Effector memory CD4-positive, alpha-beta T cell (primary cell): ENCODE data around the gene NDRG4.

ENCODE experiments used
- DNase-seq, 3 donors: peaks; one replicate each; pipeline ENCODE4 v3.0.0-alpha.2; 2020
- H3K27ac ChIP-seq: 2 replicates; pipeline ENCODE4 v1.7.0; 2013; ENCODE audit warnings: mild to moderate bottlenecking, low read length, moderate library complexity; ENCODE audit not compliant: insufficient read depth, poor library complexity, severe bottlenecking
- H3K27me3 ChIP-seq: replicated peaks from 2 replicates; pipeline ENCODE4 v1.7.0; 2013; ENCODE audit warnings: mild to moderate bottlenecking, low read length; ENCODE audit not compliant: insufficient read depth, control insufficient read depth, poor library complexity, severe bottlenecking
- H3K36me3 ChIP-seq: 2 replicates; pipeline ENCODE4 v1.7.0; 2013; ENCODE audit warnings: mild to moderate bottlenecking, low read length, moderate library complexity; ENCODE audit not compliant: control insufficient read depth, insufficient read depth
- H3K4me1 ChIP-seq: 2 replicates; pipeline ENCODE4 v1.7.0; 2013; ENCODE audit warnings: low read length, mild to moderate bottlenecking; ENCODE audit not compliant: control insufficient read depth, insufficient read depth, poor library complexity, severe bottlenecking
- H3K4me3 ChIP-seq: 2 replicates; pipeline ENCODE4 v1.7.0; 2013; ENCODE audit warnings: low read length, low read depth, mild to moderate bottlenecking; ENCODE audit not compliant: insufficient read depth, poor library complexity, severe bottlenecking
- H3K9me3 ChIP-seq: 2 replicates; pipeline ENCODE4 v1.7.0; 2013; ENCODE audit warnings: mild to moderate bottlenecking, low read length, moderate library complexity; ENCODE audit not compliant: control insufficient read depth
- total RNA-seq, 3 donors: gene quantifications; one replicate each; lab custom pipeline; 2026; lab: John Stamatoyannopoulos, UW

NDRG4 gene
- 0.19 to 3.3 (median 0.78) reads per million in 3 donors for total RNA-seq

- Histone ChIP-seq H3K27me3 (peaks cover 5% of the 10 kb centered on the region), H3K4me1 (peaks cover 19% of the 10 kb centered on the region), H3K27ac (peak within 1 kb of the TSS; percentile 4), H3K4me3 (peak within 1 kb of the TSS; percentile 64), H3K36me3 (no peaks in the 10 kb centered on the region), H3K9me3 (no peaks in the 10 kb centered on the region)
- DNase-seq: peak in 2 of 3 donors; percentile 18 to 30
These were observed at the start of gene NDRG4 for GRCh38 chr16:58499615-58500351. Gene NDRG4, plus strand, starts transcription at chr16:58500143. Its CDS starts 106 bp downstream, at chr16:58500249.

GRCh38 chr16:58450590-58450989, 49.4 kb upstream of the NDRG4 start:
- DNase-seq: no peak
- H3K27ac ChIP-seq: no peak overlapping the region
- H3K4me3 ChIP-seq: no peak overlapping the region
- no peaks in the 10 kb centered on the region for H3K4me1 ChIP-seq
- H3K9me3 ChIP-seq: no peaks in the 10 kb centered on the region
- H3K27me3 ChIP-seq: peaks cover 3% of the 10 kb centered on the region
- no peaks in the 10 kb centered on the region for H3K36me3 ChIP-seq

GRCh38 chr16:58451265-58451689, 48.7 kb upstream of the NDRG4 start:
- Histone ChIP-seq H3K9me3 (no peaks in the 10 kb centered on the region), H3K4me1 (no peaks in the 10 kb centered on the region), H3K27me3 (peaks cover 3% of the 10 kb centered on the region), H3K27ac (no peak overlapping the region), H3K4me3 (no peak overlapping the region), H3K36me3 (no peaks in the 10 kb centered on the region)
- DNase-seq: no peak

GRCh38 chr16:58451945-58452401, 48.0 kb upstream of the NDRG4 start:
- Histone ChIP-seq H3K27ac (no peak overlapping the region), H3K9me3 (no peaks in the 10 kb centered on the region), H3K4me1 (no peaks in the 10 kb centered on the region), H3K4me3 (no peak overlapping the region), H3K36me3 (no peaks in the 10 kb centered on the region), H3K27me3 (peaks cover 3% of the 10 kb centered on the region)
- no peak for DNase-seq

GRCh38 chr16:58452640-58453039, 47.3 kb upstream of the NDRG4 start:
- no peak for DNase-seq
- H3K27ac ChIP-seq: no peak overlapping the region
- H3K36me3 ChIP-seq: no peaks in the 10 kb centered on the region
- H3K9me3 ChIP-seq: no peaks in the 10 kb centered on the region
- no peak overlapping the region for H3K4me3 ChIP-seq
- no peaks in the 10 kb centered on the region for H3K4me1 ChIP-seq
- H3K27me3 ChIP-seq: peaks cover 3% of the 10 kb centered on the region

- H3K9me3 ChIP-seq: no peaks in the 10 kb centered on the region
- H3K36me3 ChIP-seq: no peaks in the 10 kb centered on the region
- no peaks in the 10 kb centered on the region for H3K4me1 ChIP-seq
- H3K27ac ChIP-seq: no peak overlapping the region
- no peak for DNase-seq
- H3K27me3 ChIP-seq: peaks cover 3% of the 10 kb centered on the region
- no peak overlapping the region for H3K4me3 ChIP-seq
These were observed 45.8 kb upstream of the NDRG4 start for GRCh38 chr16:58454178-58454577.

- Histone ChIP-seq H3K36me3 (no peaks in the 10 kb centered on the region), H3K27me3 (peaks cover 3% of the 10 kb centered on the region), H3K9me3 (no peaks in the 10 kb centered on the region), H3K27ac (no peak overlapping the region), H3K4me3 (no peak overlapping the region), H3K4me1 (no peaks in the 10 kb centered on the region)
- DNase-seq: no peak
These were observed 45.1 kb upstream of the NDRG4 start for GRCh38 chr16:58454856-58455255.

GRCh38 chr16:58455750-58456149, 44.2 kb upstream of the NDRG4 start:
- no peak overlapping the region for H3K4me3 ChIP-seq
- H3K27me3 ChIP-seq: peaks cover 3% of the 10 kb centered on the region
- no peak for DNase-seq
- H3K4me1 ChIP-seq: no peaks in the 10 kb centered on the region
- no peaks in the 10 kb centered on the region for H3K36me3 ChIP-seq
- no peaks in the 10 kb centered on the region for H3K9me3 ChIP-seq
- no peak overlapping the region for H3K27ac ChIP-seq

GRCh38 chr16:58456193-58456592, 43.8 kb upstream of the NDRG4 start:
- Histone ChIP-seq H3K27ac (no peak overlapping the region), H3K36me3 (no peaks in the 10 kb centered on the region), H3K4me1 (no peaks in the 10 kb centered on the region), H3K9me3 (no peaks in the 10 kb centered on the region), H3K4me3 (no peak overlapping the region), H3K27me3 (peaks cover 3% of the 10 kb centered on the region)
- DNase-seq: no peak

- Histone ChIP-seq H3K27ac (no peak overlapping the region), H3K4me1 (no peaks in the 10 kb centered on the region), H3K9me3 (no peaks in the 10 kb centered on the region), H3K27me3 (peaks cover 11% of the 10 kb centered on the region), H3K36me3 (no peaks in the 10 kb centered on the region), H3K4me3 (no peak overlapping the region)
- no peak for DNase-seq
These were observed 41.2 kb upstream of the NDRG4 start for GRCh38 chr16:58458606-58459343.
